ENCODE results near the gene SMARCD2.

DNA sequence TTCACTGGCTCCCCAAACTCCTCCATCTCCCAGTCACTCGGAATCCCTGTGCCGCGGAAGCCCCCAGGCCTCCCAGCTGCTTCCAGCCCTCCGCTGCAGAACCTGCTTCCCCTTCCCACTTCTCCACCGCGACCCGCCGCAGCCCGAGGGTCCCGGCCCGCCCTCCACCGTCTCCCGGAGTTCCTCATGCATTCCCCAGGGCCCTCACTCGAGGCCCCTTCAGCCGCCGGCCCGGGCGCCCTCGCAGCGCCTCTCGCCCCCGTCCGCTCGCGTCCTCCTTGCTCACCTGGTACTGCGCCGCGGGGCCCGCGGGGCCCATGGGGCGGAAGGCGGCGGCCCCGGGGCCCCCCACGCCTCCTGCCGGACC, 329 bp downstream of the SMARCD2 start:
- TF ChIP-seq HOXA9 (CRISPR knock-in tag; IDR thresholded peaks at IDR 0.05; ENCODE audit: borderline replicate concordance) (no peak), POLR2AphosphoS5 (IDR thresholded peaks at IDR 0.05; ENCODE audit: low read depth, low read length) (no peak), BHLHE40 (IDR thresholded peaks at IDR 0.05; ENCODE audit: low read length) (no peak), JUND (CRISPR knock-in tag; IDR thresholded peaks at IDR 0.05) (no peak), BRCA1 (CRISPR knock-in tag; IDR thresholded peaks at IDR 0.05) (no peak), ZNF512 (CRISPR knock-in tag; IDR thresholded peaks at IDR 0.05) (no peak), ESRRA (CRISPR knock-in tag; IDR thresholded peaks at IDR 0.05; ENCODE audit: low read depth) (no peak), EP300 (IDR thresholded peaks at IDR 0.05; ENCODE audit: low read depth in 2 of 2, low read length in 2 of 2) (no peak), EP300 (CRISPR knock-in tag; IDR thresholded peaks at IDR 0.05; ENCODE audit: borderline replicate concordance) (no peak)
